Ishikawa (cell line): Measurements from ENCODE around the gene PDE8A.

Experiments used
- FOXM1 ChIP-seq: IDR thresholded peaks from 2 replicates; pipeline ENCODE4 v1.6.1; 2012; ENCODE audit warnings: low read depth, borderline replicate concordance
- TF ChIP-seq, protein P1 (sequence below): IDR thresholded peaks from 2 replicates; pipeline ENCODE4 v1.6.1; 2012

GRCh38 chr15:85028416-85028815, 46.8 kb downstream of the PDE8A start:
- TF ChIP-seq FOXM1 = no peak
- TF ChIP-seq, protein P1, sequence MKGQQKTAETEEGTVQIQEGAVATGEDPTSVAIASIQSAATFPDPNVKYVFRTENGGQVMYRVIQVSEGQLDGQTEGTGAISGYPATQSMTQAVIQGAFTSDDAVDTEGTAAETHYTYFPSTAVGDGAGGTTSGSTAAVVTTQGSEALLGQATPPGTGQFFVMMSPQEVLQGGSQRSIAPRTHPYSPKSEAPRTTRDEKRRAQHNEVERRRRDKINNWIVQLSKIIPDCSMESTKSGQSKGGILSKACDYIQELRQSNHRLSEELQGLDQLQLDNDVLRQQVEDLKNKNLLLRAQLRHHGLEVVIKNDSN = no peak
